GM18520 (cell line): Measurements from ENCODE around the gene DUS3L.
"Not testable (repeated sequence)": the region's sequence is repeated elsewhere in the genome, so short reads cannot be mapped to it uniquely, and the experiment has no call there.

Experiments
- ATAC-seq: cut with Tn5 transposase; IDR thresholded peaks from one replicate; pipeline ENCODE4 v1.9.1; 2021; ENCODE audit not compliant: unreplicated experiment

Gene DUS3L

GRCh38 chr19:5778402-5778801, 12.6 kb downstream of the DUS3L start:
- no peak for ATAC-seq

GRCh38 chr19:5775668-5776309, 15.2 kb downstream of the DUS3L start:
- ATAC-seq, result no peak

- ATAC-seq, result no peak
Measured at GRCh38 chr19:5774921-5775320, 16.0 kb downstream of the DUS3L start.

- no peak for ATAC-seq
Measured at GRCh38 chr19:5773276-5773675, 17.7 kb downstream of the DUS3L start.

DNA sequence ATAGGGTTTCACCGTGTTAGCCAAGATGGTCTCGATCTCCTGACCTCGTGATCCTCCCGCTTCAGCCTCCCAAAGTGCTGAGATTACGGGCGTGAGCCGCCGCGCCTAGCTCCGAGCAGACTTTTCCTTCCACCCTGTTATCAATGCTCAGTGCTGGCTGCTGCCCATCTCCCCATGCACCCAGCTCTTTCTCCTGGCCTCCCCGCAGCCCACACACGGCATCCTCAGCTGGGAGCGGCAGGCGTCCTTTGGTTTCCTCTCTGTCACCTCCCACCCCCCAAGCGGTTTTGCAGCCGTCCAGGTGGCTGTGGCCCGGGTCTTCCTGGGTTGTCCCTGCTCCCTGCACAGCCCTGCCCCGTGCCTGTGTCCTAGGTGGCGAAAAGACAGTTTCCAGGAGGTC, 18.5 kb downstream of the DUS3L start:
- no peak for ATAC-seq

DNA sequence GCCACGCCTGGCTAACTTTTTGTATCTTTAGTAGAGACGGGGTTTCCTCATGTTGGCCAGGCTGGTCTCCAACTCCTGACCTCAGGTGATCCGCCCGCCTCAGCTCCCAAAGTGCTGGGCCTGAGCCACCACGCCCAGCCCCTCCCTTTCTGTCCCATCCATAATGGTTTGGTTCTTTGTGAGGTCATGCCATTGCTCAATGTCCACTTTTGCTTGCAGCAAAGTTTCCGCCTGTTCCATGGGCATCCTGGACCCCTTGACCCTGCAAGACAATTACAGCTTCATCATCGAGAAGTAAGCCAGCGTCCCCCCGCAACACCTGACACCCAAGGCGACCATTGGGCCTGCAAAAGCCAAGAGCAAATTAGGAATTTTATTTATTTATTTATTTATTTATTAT, 23.0 kb downstream of the DUS3L start:
- ATAC-seq, result no peak

GRCh38 chr19:5765220-5765619, 25.7 kb downstream of the DUS3L start:
- no peak for ATAC-seq

DNA sequence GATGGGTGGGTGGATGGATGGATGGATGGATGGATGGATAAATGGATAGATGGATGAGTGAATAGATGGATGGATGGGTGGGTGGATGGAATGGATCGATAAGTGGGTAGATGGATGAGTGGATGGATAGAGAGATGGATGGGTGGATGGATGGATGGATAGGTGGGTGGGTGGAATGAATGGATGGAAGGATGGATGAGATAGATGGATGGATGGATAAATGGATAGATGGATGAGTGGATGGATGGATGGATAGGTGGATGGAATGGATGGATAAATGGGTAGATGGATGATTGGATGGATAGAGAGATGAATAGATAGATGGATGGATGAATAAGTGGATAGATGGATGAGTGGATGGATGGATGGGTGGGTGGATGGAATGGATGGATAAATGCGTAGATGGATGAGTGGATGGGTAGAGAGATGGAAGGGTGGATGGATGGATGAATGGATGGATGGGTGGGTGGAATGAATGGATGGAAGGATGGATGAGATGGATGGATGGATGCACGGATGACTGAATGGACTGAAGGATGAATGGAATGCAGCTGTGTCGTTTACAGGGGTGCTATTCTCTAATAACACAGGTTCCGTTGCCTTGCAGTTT, 28.2 kb downstream of the DUS3L start:
- ATAC-seq, result no peak

DNA sequence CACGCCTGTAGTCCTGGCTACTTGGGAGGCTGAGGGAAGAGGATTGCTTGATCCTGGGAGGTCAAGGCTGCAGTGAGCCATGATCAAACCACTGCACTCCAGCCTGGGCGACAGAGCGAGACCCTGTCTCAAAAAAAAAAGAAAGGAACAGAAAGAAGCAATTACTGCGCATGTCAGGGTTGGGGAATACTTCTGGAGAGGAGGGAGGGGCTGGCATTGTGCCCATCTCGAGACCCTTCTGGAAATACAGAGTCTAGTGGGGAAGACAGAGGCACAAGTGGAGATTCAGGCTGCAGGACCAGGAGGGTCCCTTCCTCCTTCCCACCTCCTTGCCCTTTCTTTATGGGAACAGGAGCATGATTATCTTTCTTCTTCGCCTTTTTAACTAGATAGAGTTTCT, 37.2 kb downstream of the DUS3L start:
- no peak for ATAC-seq

DNA sequence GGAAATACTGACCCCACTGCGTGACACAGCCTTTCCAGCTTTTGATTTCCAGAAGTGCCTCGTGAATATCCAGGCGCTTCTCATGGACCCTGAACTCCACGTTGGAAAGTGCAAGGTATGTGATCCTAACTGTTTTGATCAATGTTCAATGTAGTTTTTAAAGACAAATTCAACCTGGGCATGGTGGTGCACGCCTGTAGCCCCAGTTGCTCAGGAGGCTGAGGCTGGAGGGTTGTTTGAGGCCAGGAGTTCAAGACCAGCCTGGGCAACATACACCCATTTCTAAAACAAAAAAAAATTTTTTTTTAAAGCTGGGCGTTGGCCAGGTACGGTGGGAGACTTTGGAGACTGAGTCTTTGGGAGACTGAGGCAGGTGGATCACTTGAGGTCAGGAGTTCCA, 39.3 kb downstream of the DUS3L start:
- ATAC-seq, result no peak

GRCh38 chr19:5749505-5749904, 41.5 kb downstream of the DUS3L start:
- no peak for ATAC-seq

GRCh38 chr19:5748920-5749319, 42.0 kb downstream of the DUS3L start:
- ATAC-seq, result not testable (repeated sequence)

- ATAC-seq, result not testable (repeated sequence)
Measured at GRCh38 chr19:5744999-5745398, 46.0 kb downstream of the DUS3L start.

- no peak for ATAC-seq
Measured at GRCh38 chr19:5743630-5744029, 47.3 kb downstream of the DUS3L start.

GRCh38 chr19:5742051-5742450, 48.9 kb downstream of the DUS3L start:
- no peak for ATAC-seq

DNA sequence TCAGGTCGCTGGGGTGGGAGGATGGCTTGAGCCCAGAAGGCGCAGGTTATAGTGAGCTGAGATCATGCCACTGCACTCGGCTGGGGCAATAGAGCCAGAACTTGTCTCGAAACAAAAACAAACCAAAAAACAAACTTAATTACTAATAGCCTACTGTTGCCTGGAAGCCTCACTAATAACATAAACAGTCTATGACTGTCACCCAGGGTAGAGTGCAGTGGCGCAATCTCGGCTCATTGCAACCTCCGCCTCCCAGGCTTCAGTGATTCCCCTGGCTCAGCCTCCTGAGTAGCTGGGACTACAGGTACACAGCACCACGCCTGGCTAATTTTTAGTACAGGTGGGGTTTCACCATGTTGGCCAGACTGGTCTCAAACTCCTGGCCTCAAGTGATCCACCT, 52.5 kb downstream of the DUS3L start:
- no peak for ATAC-seq
